Measurements from ENCODE around the gene PLEKHG2. TPM values are rescaled to one million over a fixed set of nuclear protein-coding genes. Genes with fewer than 3 reads are reported as not detected.

Gene PLEKHG2
- total and polyA plus RNA-seq, 2 experiments from 2014 or later, result 25.3 to 34.0 TPM

- no peaks in the 10 kb centered on the region for H3K9me2 ChIP-seq (replicated peaks; ENCODE audit: insufficient read depth)
- H2AFZ ChIP-seq, result no peak overlapping the region
- H3K27ac ChIP-seq, result peak overlapping the region; percentile 100
- WGBS (ENCODE audit: low lambda C conversion rate, missing lambda C conversion rate), result 2% methylated on average over 43 of the region's 52 CpGs
- no peaks in the 10 kb centered on the region for H3K36me3 ChIP-seq (replicated peaks; ENCODE audit: insufficient read depth, low read depth)
- DNase-seq (ENCODE audit: low spot score), result peak; percentile 96
- H3K79me2 ChIP-seq, result peaks cover 54% of the 10 kb centered on the region
- peaks cover 17% of the 10 kb centered on the region for H4K20me1 ChIP-seq (ENCODE audit: insufficient read depth, poor library complexity, severe bottlenecking)
- no peaks in the 10 kb centered on the region for H3K9me3 ChIP-seq (ENCODE audit: low read depth)
- H3K4me1 ChIP-seq (ENCODE audit: insufficient read depth), result peaks cover 21% of the 10 kb centered on the region
- H3K4me3 ChIP-seq, result peak overlapping the region; percentile 77
- H3K27me3 ChIP-seq, result no peaks in the 10 kb centered on the region
- TF ChIP-seq EZH2 (IDR thresholded peaks at IDR 0.05; ENCODE audit: borderline replicate concordance) (no peak), EZH2phosphoT487 (IDR thresholded peaks at IDR 0.05; ENCODE audit: low read depth, severe bottlenecking, unreplicated experiment) (peak; percentile 70)
- peak overlapping the region; percentile 85 for H3K4me2 ChIP-seq
Observed at GRCh38 chr19:39409208-39410016, 3.1 kb upstream of the PLEKHG2 start.

DNA sequence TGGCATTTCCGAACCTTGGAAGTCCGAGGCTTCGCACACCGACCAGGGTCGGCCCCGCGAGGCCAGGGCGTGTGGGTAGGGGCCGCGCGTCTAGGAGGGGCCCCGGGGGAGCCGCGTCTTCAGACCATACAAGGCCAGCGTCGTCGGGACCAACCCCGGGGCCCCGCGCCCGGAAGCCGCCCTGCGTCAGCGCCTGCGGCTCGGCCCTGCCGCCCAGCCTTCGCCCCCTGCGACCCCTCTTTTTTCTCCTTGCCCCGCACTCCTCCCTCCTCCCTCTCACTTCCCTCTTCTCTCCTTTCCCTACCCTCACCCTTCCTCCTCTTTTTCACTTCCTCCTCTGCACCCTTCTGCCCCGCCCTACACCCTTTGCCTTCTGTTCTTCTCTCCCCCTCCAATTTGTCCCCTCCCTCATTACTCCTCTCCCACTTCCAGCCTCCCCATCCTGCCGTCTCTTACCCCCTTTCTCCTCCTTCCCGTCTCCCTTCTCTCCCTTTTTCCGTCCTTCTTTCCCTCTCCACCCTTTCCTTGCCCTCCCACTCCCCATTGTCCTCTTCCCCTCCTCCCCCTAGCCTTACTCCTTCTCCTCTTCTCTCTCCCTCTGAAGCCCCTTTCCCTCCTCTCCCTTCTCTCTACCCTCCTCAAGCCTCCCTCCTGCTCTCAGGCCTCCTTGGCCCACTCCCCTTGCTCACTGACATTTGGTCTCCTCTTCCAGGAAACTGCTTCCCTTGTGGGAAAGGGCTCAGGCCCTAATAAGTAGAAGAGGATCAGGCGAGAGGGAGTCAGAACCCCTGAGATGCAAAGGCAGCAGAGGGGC, 2.2 kb upstream of the PLEKHG2 start:
- Histone ChIP-seq H3K9me3 (ENCODE audit: low read depth) (no peaks in the 10 kb centered on the region), H3K4me2 (peak overlapping the region; percentile 85), H3K36me3 (replicated peaks; ENCODE audit: insufficient read depth, low read depth) (no peaks in the 10 kb centered on the region), H3K27ac (peak overlapping the region; percentile 100), H3K27me3 (no peaks in the 10 kb centered on the region), H3K4me3 (peak overlapping the region; percentile 77), H2AFZ (no peak overlapping the region), H3K4me1 (ENCODE audit: insufficient read depth) (peaks cover 27% of the 10 kb centered on the region), H3K79me2 (peaks cover 58% of the 10 kb centered on the region), H3K9me2 (replicated peaks; ENCODE audit: insufficient read depth) (no peaks in the 10 kb centered on the region), H4K20me1 (ENCODE audit: insufficient read depth, poor library complexity, severe bottlenecking) (peaks cover 20% of the 10 kb centered on the region)
- TF ChIP-seq EZH2 (IDR thresholded peaks at IDR 0.05; ENCODE audit: borderline replicate concordance) (no peak), EZH2phosphoT487 (IDR thresholded peaks at IDR 0.05; ENCODE audit: low read depth, severe bottlenecking, unreplicated experiment) (no peak)
- WGBS (ENCODE audit: low lambda C conversion rate, missing lambda C conversion rate), result 6% methylated on average over 16 of the region's 35 CpGs
- peak; percentile 91 for DNase-seq (ENCODE audit: low spot score)

DNA sequence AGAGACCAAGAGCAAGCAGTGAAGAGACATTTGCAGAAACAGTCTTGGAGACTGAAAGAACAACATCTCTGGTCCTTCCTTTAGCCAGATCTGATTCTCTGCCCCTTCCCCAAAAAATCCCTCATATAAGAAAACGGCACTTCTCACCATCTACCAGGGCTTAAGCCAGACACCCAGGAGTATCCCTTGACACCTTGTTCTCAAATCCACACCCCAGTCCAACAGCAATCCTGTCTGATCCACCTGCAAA, 1.7 kb upstream of the PLEKHG2 start:
- Histone ChIP-seq H3K36me3 (replicated peaks; ENCODE audit: insufficient read depth, low read depth) (no peaks in the 10 kb centered on the region), H3K27ac (peak overlapping the region; percentile 100), H3K27me3 (no peaks in the 10 kb centered on the region), H3K9me2 (replicated peaks; ENCODE audit: insufficient read depth) (no peaks in the 10 kb centered on the region), H4K20me1 (ENCODE audit: insufficient read depth, poor library complexity, severe bottlenecking) (peaks cover 20% of the 10 kb centered on the region), H3K9me3 (ENCODE audit: low read depth) (no peaks in the 10 kb centered on the region), H3K79me2 (peaks cover 58% of the 10 kb centered on the region), H3K4me1 (ENCODE audit: insufficient read depth) (peaks cover 23% of the 10 kb centered on the region), H3K4me3 (peak overlapping the region; percentile 77), H2AFZ (no peak overlapping the region), H3K4me2 (peak overlapping the region; percentile 85)
- no peak for TF ChIP-seq CTCF (IDR thresholded peaks at IDR 0.05; ENCODE audit: poor library complexity)
- no peak for TF ChIP-seq EZH2phosphoT487 (IDR thresholded peaks at IDR 0.05; ENCODE audit: low read depth, severe bottlenecking, unreplicated experiment)
- no peak for TF ChIP-seq EZH2 (IDR thresholded peaks at IDR 0.05; ENCODE audit: borderline replicate concordance)
- WGBS (ENCODE audit: low lambda C conversion rate, missing lambda C conversion rate), result 50% methylated on average over 1 of the region's 1 CpG
- DNase-seq (ENCODE audit: low spot score), result no peak

- H3K9me3 ChIP-seq (ENCODE audit: low read depth), result no peaks in the 10 kb centered on the region
- DNase-seq (ENCODE audit: low spot score), result peak; percentile 86
- TF ChIP-seq EZH2phosphoT487 (IDR thresholded peaks at IDR 0.05; ENCODE audit: low read depth, severe bottlenecking, unreplicated experiment), result no peak
- no peak for TF ChIP-seq EZH2 (IDR thresholded peaks at IDR 0.05; ENCODE audit: borderline replicate concordance)
- TF ChIP-seq CTCF (IDR thresholded peaks at IDR 0.05; ENCODE audit: poor library complexity), result no peak
- H4K20me1 ChIP-seq (ENCODE audit: insufficient read depth, poor library complexity, severe bottlenecking), result peaks cover 20% of the 10 kb centered on the region
- H3K27me3 ChIP-seq, result no peaks in the 10 kb centered on the region
- H3K4me1 ChIP-seq (ENCODE audit: insufficient read depth), result peaks cover 18% of the 10 kb centered on the region
- peaks cover 59% of the 10 kb centered on the region for H3K79me2 ChIP-seq
- H3K9me2 ChIP-seq (replicated peaks; ENCODE audit: insufficient read depth), result no peaks in the 10 kb centered on the region
- WGBS (ENCODE audit: low lambda C conversion rate, missing lambda C conversion rate), result 30% methylated on average over 9 of the region's 9 CpGs
- peak overlapping the region; percentile 77 for H3K4me3 ChIP-seq
- H2AFZ ChIP-seq, result no peak overlapping the region
- H3K27ac ChIP-seq, result peak overlapping the region; percentile 100
- H3K4me2 ChIP-seq, result peak overlapping the region; percentile 85
- no peaks in the 10 kb centered on the region for H3K36me3 ChIP-seq (replicated peaks; ENCODE audit: insufficient read depth, low read depth)
Observed at GRCh38 chr19:39411081-39411831, 1.2 kb upstream of the PLEKHG2 start.
